Measurements from ENCODE around the gene TOB2.

TOB2 gene

DNA sequence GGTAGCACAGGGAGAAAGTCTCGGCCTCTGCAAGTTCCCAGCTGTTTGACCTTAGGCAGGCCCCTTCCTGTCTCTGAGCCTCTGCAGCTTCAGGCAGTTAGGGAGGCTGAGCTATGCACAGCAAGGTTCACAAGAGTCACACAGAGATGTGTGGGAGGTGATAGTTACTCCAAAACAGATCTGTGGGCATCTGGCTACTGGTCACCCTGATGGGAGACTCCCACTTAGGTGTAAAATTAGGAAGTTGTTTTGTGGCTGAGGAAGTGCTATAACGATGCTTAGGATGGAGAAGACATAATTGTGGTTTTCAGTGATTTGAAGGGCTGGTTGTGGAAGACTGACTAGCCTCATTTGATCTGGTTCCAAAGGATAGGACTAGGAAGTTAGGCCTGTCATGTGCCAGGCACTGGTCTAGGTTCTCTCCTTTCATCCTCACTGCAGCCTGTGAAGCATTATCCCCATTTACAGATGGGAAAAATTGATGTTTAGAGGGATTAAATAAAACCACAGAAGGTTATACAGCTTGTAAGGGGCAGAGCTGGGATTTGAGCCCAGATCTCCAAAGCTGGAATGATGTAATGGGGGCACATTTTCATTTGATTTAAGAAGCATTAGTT is 35.8 kb upstream of the TOB2 start:
- DNase-seq (ENCODE audit: low read depth, low spot score), result no peak
- no peak overlapping the region for H3K27ac ChIP-seq
- TF ChIP-seq FOXP2 (optimal IDR thresholded peaks at IDR 0.05; ENCODE audit: control extremely low read depth, extremely low read length, insufficient read depth), result no peak
- TF ChIP-seq EZH2 (IDR thresholded peaks at IDR 0.05), result no peak
- TF ChIP-seq POLR2AphosphoS5 (IDR thresholded peaks at IDR 0.05; ENCODE audit: borderline replicate concordance, low read depth, low read length), result no peak
- no peaks in the 10 kb centered on the region for H3K36me3 ChIP-seq (ENCODE audit: insufficient read depth, low read length)
- H3K9ac ChIP-seq (ENCODE audit: insufficient read length), result no peak overlapping the region
- no peaks in the 10 kb centered on the region for H3K9me3 ChIP-seq (ENCODE audit: low read depth, low read length)
- H3K4me3 ChIP-seq, result no peak overlapping the region

DNA sequence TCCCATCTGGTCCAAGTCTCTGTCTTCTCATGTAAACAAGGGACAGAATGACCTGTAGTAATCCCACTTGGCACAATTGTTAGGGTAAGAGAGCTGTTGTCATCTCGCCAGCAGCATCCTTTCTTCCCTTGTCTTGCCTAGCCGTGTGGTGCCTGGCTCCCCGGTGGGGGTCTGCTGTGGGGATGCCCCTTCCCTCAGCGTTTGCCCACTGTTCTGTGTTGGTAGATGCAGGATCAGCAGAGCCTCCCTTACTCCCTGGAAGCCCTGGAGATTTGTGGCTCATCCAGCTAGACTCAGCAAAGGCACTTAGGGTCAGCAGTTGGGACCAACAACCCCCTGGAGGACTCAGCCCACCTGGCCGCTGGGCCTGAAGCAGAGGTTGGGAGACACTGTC is 35.3 kb upstream of the TOB2 start:
- Histone ChIP-seq H3K9me3 (ENCODE audit: low read depth, low read length) (no peaks in the 10 kb centered on the region), H3K9ac (ENCODE audit: insufficient read length) (no peak overlapping the region), H3K4me3 (no peak overlapping the region), H3K36me3 (ENCODE audit: insufficient read depth, low read length) (no peaks in the 10 kb centered on the region), H3K27ac (no peak overlapping the region)
- DNase-seq (ENCODE audit: low read depth, low spot score), result no peak
- TF ChIP-seq POLR2AphosphoS5 (IDR thresholded peaks at IDR 0.05; ENCODE audit: borderline replicate concordance, low read depth, low read length) (no peak), EZH2 (IDR thresholded peaks at IDR 0.05) (no peak), FOXP2 (optimal IDR thresholded peaks at IDR 0.05; ENCODE audit: control extremely low read depth, extremely low read length, insufficient read depth) (no peak)

DNA sequence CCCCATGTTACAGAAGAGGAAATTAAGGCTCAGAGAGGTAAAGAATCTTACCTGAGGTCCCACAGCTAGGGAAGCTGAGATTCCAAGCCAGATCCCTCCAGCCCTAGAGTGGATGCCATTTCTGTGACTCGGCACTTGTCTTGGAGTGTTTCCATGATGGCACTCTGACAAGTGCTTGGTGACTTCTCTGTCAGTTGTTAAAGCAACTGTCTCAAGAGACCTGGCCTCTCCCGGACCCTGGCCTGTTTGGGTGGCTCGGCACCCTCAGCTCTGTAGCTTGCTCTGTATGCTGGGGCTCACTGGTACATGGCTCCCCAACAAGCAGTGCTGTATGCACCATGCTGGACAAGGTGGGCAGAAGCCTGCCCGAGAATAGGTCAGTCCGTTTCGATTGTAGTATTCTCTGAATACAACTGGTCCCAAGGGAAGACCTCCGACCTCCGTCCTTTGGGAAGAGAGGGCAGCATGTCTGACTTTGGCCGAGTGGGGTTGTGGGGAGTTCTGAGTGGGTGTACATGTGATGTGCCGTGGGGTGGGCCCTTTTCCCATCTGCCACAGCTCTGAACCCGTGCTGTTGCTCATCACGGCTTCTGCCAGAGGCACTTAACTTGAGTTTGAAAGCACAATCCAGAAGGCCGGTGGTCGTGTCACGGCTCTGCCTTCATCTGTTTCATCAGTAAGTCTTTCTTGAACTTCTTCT is 34.7 kb upstream of the TOB2 start:
- Histone ChIP-seq H3K9ac (ENCODE audit: insufficient read length) (no peak overlapping the region), H3K36me3 (ENCODE audit: insufficient read depth, low read length) (no peaks in the 10 kb centered on the region), H3K4me3 (no peak overlapping the region), H3K27ac (no peak overlapping the region), H3K9me3 (ENCODE audit: low read depth, low read length) (no peaks in the 10 kb centered on the region)
- no peak for DNase-seq (ENCODE audit: low read depth, low spot score)
- TF ChIP-seq POLR2AphosphoS5 (IDR thresholded peaks at IDR 0.05; ENCODE audit: borderline replicate concordance, low read depth, low read length), result no peak
- TF ChIP-seq EZH2 (IDR thresholded peaks at IDR 0.05), result no peak
- no peak for TF ChIP-seq FOXP2 (optimal IDR thresholded peaks at IDR 0.05; ENCODE audit: control extremely low read depth, extremely low read length, insufficient read depth)

DNA sequence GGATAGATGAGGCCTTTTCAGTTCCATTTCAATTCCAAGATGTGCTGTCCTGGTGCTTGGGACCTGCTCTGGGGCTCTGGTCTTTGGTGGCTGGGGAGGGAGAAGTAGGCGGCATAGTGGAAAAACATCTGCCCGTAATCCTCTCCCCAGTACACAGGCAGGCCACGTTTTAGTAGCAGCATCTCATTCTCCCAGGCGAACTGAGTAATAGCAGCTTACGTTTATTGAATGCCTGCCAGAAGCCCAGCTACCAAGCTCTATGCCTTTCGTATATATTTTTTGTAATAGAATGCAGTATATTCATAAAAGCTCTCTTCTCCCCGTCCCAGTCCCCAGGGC is 33.8 kb upstream of the TOB2 start:
- DNase-seq (ENCODE audit: low read depth, low spot score), result no peak
- Histone ChIP-seq H3K9ac (ENCODE audit: insufficient read length) (no peak overlapping the region), H3K27ac (no peak overlapping the region), H3K9me3 (ENCODE audit: low read depth, low read length) (no peaks in the 10 kb centered on the region), H3K4me3 (no peak overlapping the region), H3K36me3 (ENCODE audit: insufficient read depth, low read length) (no peaks in the 10 kb centered on the region)
- TF ChIP-seq FOXP2 (optimal IDR thresholded peaks at IDR 0.05; ENCODE audit: control extremely low read depth, extremely low read length, insufficient read depth) (no peak), EZH2 (IDR thresholded peaks at IDR 0.05) (no peak), POLR2AphosphoS5 (IDR thresholded peaks at IDR 0.05; ENCODE audit: borderline replicate concordance, low read depth, low read length) (no peak)

DNA sequence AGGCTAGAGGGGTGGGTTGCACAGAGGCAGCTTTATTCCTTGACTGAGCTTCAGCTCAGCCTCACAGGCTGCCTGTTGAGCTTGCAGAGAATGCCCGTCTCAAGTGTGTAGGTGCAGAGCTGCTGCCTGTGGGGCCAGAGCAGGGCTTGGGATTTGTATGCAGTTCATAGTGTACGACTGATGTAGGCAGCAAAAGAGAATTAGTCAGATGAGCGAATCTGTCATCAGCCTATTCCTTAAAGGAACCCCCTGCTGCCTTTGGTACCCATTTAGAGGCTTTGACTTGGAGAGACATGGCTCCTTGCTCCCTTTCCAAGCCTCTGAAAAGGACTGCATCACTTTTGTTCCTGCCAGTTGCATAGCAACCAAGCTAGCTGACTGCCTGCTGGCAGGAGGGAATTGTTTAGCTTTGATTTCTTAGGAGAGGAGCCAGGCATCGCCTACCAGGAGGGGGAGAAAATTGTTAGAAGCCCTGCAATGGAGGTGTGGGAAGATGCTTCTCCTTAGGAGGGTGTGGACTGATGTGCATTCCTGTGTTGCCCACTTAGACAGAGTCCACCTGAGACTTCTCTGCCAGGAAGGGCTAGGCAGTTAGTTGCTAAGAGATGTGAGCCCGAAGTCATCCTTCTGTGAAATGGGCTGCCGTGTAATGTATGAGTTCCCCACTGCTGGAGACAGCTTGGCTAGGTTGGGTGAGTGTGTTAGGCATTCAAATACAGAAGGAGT is 33.2 kb upstream of the TOB2 start:
- TF ChIP-seq FOXP2 (optimal IDR thresholded peaks at IDR 0.05; ENCODE audit: control extremely low read depth, extremely low read length, insufficient read depth) (no peak), EZH2 (IDR thresholded peaks at IDR 0.05) (no peak), POLR2AphosphoS5 (IDR thresholded peaks at IDR 0.05; ENCODE audit: borderline replicate concordance, low read depth, low read length) (no peak)
- Histone ChIP-seq H3K27ac (no peak overlapping the region), H3K4me3 (no peak overlapping the region), H3K9me3 (ENCODE audit: low read depth, low read length) (no peaks in the 10 kb centered on the region), H3K9ac (ENCODE audit: insufficient read length) (no peak overlapping the region), H3K36me3 (ENCODE audit: insufficient read depth, low read length) (no peaks in the 10 kb centered on the region)
- no peak for DNase-seq (ENCODE audit: low read depth, low spot score)

DNA sequence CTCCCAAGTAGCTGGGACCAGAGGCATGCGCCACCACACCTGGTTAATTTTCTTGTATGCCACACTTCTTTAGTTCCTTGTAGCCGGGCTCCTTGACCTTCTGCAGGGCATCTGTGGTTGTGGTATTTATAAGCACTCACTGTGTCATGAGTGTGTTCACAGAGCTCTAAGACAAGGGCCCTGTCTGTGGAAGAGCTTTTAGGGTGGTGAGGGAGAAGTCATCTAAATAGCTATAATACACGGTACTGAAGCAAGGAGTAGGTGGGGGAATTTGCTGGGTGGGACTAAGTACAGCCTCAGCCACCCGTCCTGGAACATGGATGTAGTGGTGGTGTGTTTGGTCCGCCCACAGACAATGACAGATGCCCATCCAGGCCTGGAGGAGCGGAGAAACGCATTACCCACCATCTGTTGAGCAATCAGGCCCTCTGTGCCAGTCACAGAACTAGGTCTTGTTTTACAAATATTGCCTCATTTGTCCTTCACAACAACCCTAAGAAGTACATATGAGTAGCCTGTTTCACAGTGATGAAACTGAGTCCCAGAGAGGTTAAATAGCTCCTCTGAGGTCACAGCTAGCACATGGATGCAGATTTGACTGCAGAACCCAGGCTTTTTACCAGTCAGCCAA is 32.4 kb upstream of the TOB2 start:
- TF ChIP-seq EZH2 (IDR thresholded peaks at IDR 0.05), result no peak
- TF ChIP-seq POLR2AphosphoS5 (IDR thresholded peaks at IDR 0.05; ENCODE audit: borderline replicate concordance, low read depth, low read length), result no peak
- no peak for TF ChIP-seq FOXP2 (optimal IDR thresholded peaks at IDR 0.05; ENCODE audit: control extremely low read depth, extremely low read length, insufficient read depth)
- H3K36me3 ChIP-seq (ENCODE audit: insufficient read depth, low read length), result no peaks in the 10 kb centered on the region
- H3K9ac ChIP-seq (ENCODE audit: insufficient read length), result no peak overlapping the region
- no peak overlapping the region for H3K27ac ChIP-seq
- H3K9me3 ChIP-seq (ENCODE audit: low read depth, low read length), result no peaks in the 10 kb centered on the region
- no peak for DNase-seq (ENCODE audit: low read depth, low spot score)
- no peak overlapping the region for H3K4me3 ChIP-seq

DNA sequence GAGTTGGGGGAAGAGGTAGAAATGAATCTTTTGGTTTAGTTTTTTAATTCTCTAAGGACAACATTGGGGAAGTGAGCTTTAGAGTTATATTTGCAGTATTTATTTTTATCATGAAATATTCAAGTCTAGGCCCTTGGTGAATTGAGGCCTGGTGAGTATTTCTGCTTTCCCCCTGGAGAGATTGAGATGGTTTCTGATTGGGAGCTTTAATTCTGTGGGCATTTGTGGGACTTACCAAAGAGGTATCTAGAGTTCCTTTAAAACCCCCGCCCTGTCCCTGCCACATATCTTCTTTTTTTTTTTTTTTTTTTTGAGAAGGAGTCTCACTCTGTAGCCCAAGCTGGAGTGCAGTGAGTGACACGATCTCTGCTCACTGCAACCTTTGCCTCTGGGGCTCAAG is 31.9 kb upstream of the TOB2 start:
- Histone ChIP-seq H3K9ac (ENCODE audit: insufficient read length) (no peak overlapping the region), H3K36me3 (ENCODE audit: insufficient read depth, low read length) (no peaks in the 10 kb centered on the region), H3K9me3 (ENCODE audit: low read depth, low read length) (no peaks in the 10 kb centered on the region), H3K27ac (no peak overlapping the region), H3K4me3 (no peak overlapping the region)
- no peak for DNase-seq (ENCODE audit: low read depth, low spot score)
- TF ChIP-seq FOXP2 (optimal IDR thresholded peaks at IDR 0.05; ENCODE audit: control extremely low read depth, extremely low read length, insufficient read depth) (no peak), POLR2AphosphoS5 (IDR thresholded peaks at IDR 0.05; ENCODE audit: borderline replicate concordance, low read depth, low read length) (no peak), EZH2 (IDR thresholded peaks at IDR 0.05) (no peak)

DNA sequence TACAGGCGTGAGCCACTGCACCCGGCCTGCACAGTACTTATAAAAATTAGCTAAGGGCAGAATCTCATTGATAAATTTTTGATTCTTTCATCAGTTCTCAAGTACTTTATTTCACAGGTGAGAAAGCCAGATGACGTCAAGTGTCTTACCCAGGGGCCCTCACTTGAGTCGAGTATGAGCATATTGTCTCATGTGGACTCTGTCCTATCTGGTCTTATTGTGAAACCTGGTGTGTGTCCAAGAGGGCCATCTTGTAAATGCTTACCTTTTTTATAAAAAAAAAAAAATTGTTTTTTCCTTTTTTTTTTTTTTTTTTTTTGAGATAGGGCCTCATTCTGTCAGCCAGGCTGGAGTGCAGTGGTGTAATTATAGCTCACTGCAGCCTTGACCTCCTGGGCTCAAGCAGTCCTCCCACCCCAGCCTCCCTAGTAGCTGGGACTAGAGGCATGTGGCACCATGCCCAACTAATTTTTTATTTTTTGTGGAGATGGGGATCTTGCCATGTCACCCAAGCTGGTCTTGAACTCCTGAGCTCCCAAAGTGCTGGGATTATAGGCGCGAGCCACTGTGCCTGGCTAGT is 28.4 kb upstream of the TOB2 start:
- no peaks in the 10 kb centered on the region for H3K9me3 ChIP-seq (ENCODE audit: low read depth, low read length)

More for the DNA sequence above, 28.4 kb upstream of the TOB2 start:
- H3K4me3 ChIP-seq, result no peak overlapping the region
- no peaks in the 10 kb centered on the region for H3K36me3 ChIP-seq (ENCODE audit: insufficient read depth, low read length)
- TF ChIP-seq FOXP2 (optimal IDR thresholded peaks at IDR 0.05; ENCODE audit: control extremely low read depth, extremely low read length, insufficient read depth) (no peak), POLR2AphosphoS5 (IDR thresholded peaks at IDR 0.05; ENCODE audit: borderline replicate concordance, low read depth, low read length) (no peak), EZH2 (IDR thresholded peaks at IDR 0.05) (no peak)
- no peak for DNase-seq (ENCODE audit: low read depth, low spot score)
- no peak overlapping the region for H3K27ac ChIP-seq
- no peak overlapping the region for H3K9ac ChIP-seq (ENCODE audit: insufficient read length)

Measured in SK-N-MC (cell line).